K562 (cell line): ENCODE data around the gene LRRK1. TPM values are rescaled to one million over a fixed set of nuclear protein-coding genes. Genes with fewer than 3 reads are reported as not detected.

ENCODE experiments used
- ATF1 ChIP-seq, 2 experiments: fragments of 450-650 bp in 1 of 2; IDR thresholded peaks; 2 replicates each; pipeline ENCODE4 v1.6.1; 2016; ENCODE audit warnings: missing compliant biosample characterization in 1 of 2, missing genetic modification characterization in 1 of 2
- BMI1 ChIP-seq: fragments of 150-350 bp; IDR thresholded peaks from 2 replicates; pipeline ENCODE4 v1.6.1; 2014; ENCODE audit warnings: low read length
- CBFA2T3 ChIP-seq: fragments of 450-650 bp; IDR thresholded peaks from 2 replicates; pipeline ENCODE4 v1.6.1; 2017
- CCAR2 ChIP-seq: fragments of 200-400 bp; formaldehyde crosslinking; IDR thresholded peaks from 2 replicates; pipeline ENCODE4 v1.6.1; 2017; ENCODE audit warnings: mild to moderate bottlenecking, low read depth, low read length
- CGGBP1 ChIP-seq: fragments of 250-450 bp; sonication (Bioruptor Pico); IDR thresholded peaks from 2 replicates; pipeline ENCODE4 v1.9.0; 2021; ENCODE audit warnings: mild to moderate bottlenecking
- CHAMP1 ChIP-seq: fragments of 450-650 bp; IDR thresholded peaks from 2 replicates; pipeline ENCODE4 v1.6.1; 2016; ENCODE audit warnings: mild to moderate bottlenecking
- HSF4 ChIP-seq: fragments of 250-450 bp; sonication (Bioruptor Pico); IDR thresholded peaks from 2 replicates; pipeline ENCODE4 v2.1.2; 2022; ENCODE audit warnings: mild to moderate bottlenecking, moderate library complexity, borderline replicate concordance
- ILK ChIP-seq: fragments of 450-650 bp; IDR thresholded peaks from 2 replicates; pipeline ENCODE4 v1.6.1; 2016; ENCODE audit warnings: missing genetic modification characterization, low read depth, mild to moderate bottlenecking, missing compliant biosample characterization, moderate library complexity, borderline replicate concordance
- MBD1 ChIP-seq: fragments of 250-450 bp; sonication (Bioruptor Pico); IDR thresholded peaks from 2 replicates; pipeline ENCODE4 v1.8.0; 2022; ENCODE audit warnings: inconsistent platforms
- MECOM ChIP-seq: fragments of 250-450 bp; sonication (Bioruptor Pico); IDR thresholded peaks from 2 replicates; pipeline ENCODE4 v1.8.0; 2022; ENCODE audit warnings: inconsistent platforms
- RUNX1 ChIP-seq: sonication (generic); IDR thresholded peaks from 2 replicates; pipeline ENCODE4 v1.6.1; 2016; ENCODE audit warnings: antibody characterized with exemption, low read depth
- SMARCB1 ChIP-seq: IDR thresholded peaks from 2 replicates; pipeline ENCODE4 v1.6.1; 2011; ENCODE audit warnings: improper control_type of control experiment, low read depth; ENCODE audit not compliant: insufficient read length
- SNIP1 ChIP-seq: fragments of 450-650 bp; IDR thresholded peaks from 2 replicates; pipeline ENCODE4 v1.7.1; 2017; ENCODE audit warnings: low read depth, mild to moderate bottlenecking
- ZBTB26 ChIP-seq: fragments of 450-650 bp; formaldehyde crosslinking; IDR thresholded peaks from 2 replicates; pipeline ENCODE4 v1.4.0; 2022; ENCODE audit warnings: missing genetic modification characterization
- ZNF140 ChIP-seq: fragments of 250-450 bp; sonication (Bioruptor Pico); IDR thresholded peaks from 2 replicates; pipeline ENCODE4 v1.8.0; 2021; ENCODE audit warnings: moderate library complexity, mild to moderate bottlenecking, inconsistent platforms
- ZNF143 ChIP-seq: sonication (generic); formaldehyde crosslinking; IDR thresholded peaks from 2 replicates; pipeline ENCODE4 v1.9.0; 2022; ENCODE audit warnings: mild to moderate bottlenecking, missing genetic modification reagents
- ZNF146 ChIP-seq: IDR thresholded peaks from one replicate; pipeline ENCODE4 v1.6.1; 2018; ENCODE audit warnings: missing compliant biosample characterization; ENCODE audit not compliant: unreplicated experiment
- ZNF212 ChIP-seq: fragments of 450-650 bp; formaldehyde crosslinking; IDR thresholded peaks from 2 replicates; pipeline ENCODE4 v1.4.0; 2020; ENCODE audit warnings: mild to moderate bottlenecking
- ZNF253 ChIP-seq: fragments of 250-450 bp; sonication (Bioruptor Pico); conservative IDR thresholded peaks from 2 replicates; pipeline ENCODE4 v1.6.1; 2021; ENCODE audit warnings: mild to moderate bottlenecking
- ZNF561 ChIP-seq: fragments of 450-650 bp; formaldehyde crosslinking; conservative IDR thresholded peaks from 2 replicates; pipeline ENCODE4 v1.4.0; 2020; ENCODE audit warnings: mild to moderate bottlenecking, moderate library complexity
- ZNF584 ChIP-seq: fragments of 200-800 bp; sonication (Bioruptor generic); IDR thresholded peaks from 2 replicates; pipeline ENCODE4 v1.6.1; 2016; ENCODE audit warnings: low read depth, mild to moderate bottlenecking, missing genetic modification characterization, missing compliant biosample characterization
- polyA plus RNA-seq, 8 experiments: library from polyadenylated mRNA; depleted of rRNA in 4 of 8; stranded (reverse) in 5 of 8; unstranded in 3 of 8; fragments of >200 nt; fragmentation: Nextera tagmentation in 2 of 8; fragmentation: Illumina TruSeq in 1 of 8; extraction: Ambion mirVana in 2 of 8; extraction: Trizol in 1 of 8; gene quantifications; 2 replicates each; pipeline versions ENCODE4 v1.2.1 to v1.2.3, GENCODE V29; 2011 to 2014; ENCODE audit warnings: inconsistent platforms in 1 of 8, missing spikeins in 1 of 8
- total RNA-seq, 7 experiments: library from RNA; depleted of rRNA in 6 of 7; stranded (reverse); fragments of >200 nt in 6 of 7; fragmentation: Illumina TruSeq in 2 of 7; extraction: Trizol in 2 of 7; gene quantifications; 2 replicates each; pipeline versions ENCODE4 v1.2.1 to v1.2.3, GENCODE V29; 2011 to 2021; ENCODE audit warnings: low replicate concordance in 1 of 7
- TF ChIP-seq, protein P1 (sequence below): fragments of 250-450 bp; sonication (Bioruptor Pico); IDR thresholded peaks from 2 replicates; pipeline ENCODE4 v1.8.0; 2021; ENCODE audit warnings: moderate library complexity, mild to moderate bottlenecking, inconsistent platforms

Gene LRRK1
- total and polyA plus RNA-seq, 9 of the 15 experiments (the other 6 are each of a cell fraction or from before 2014, with no cell fraction given) = 0.01 to 1.5 (median 0.11) TPM

DNA sequence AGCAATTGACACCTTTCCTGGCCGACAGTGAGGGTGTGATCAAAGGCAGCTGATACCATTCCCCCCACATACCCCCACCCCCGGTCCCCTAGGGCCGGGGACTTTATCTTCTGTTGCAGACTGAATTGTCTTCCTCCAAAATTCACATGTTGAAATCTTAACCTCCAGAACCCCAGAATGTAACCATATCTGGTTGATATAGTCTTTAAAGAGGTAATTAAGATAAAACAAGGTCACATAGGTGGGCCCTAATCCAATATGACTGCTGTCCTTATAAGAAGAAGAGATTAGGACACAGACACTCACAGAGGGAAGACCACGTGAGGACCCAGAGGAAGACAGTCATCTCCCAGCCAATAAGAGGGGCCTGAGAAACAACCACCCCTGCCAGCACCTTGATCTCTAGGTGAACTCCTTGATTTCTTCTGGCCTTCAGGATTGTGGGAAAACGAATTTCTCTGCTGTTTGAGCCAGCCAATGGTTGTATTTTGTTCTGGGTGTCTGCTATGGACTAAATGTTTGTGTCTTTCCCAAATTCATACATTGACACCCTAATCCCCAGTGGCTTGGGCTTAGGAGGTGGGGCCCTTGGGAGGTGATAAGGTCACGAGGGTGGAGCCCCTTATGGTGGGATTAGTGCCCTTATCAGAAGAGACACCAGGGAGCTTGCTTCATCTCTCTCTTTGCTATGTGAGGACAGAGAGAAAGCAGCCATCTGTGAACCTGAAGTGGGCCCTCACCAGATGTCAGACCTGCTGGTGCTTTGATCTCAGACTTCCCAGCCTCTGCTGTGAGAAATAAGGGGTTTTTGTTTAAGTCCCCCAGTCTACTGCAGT, 188.7 kb downstream of the LRRK1 start (continued):
- TF ChIP-seq CHAMP1 = no peak
- no peak for TF ChIP-seq SMARCB1
- TF ChIP-seq ZNF140 (CRISPR knock-in tag) = no peak
- TF ChIP-seq ZNF253 (CRISPR knock-in tag) = no peak
- TF ChIP-seq CCAR2 = no peak
- TF ChIP-seq ZNF143 (CRISPR knock-in tag) = no peak
- no peak for TF ChIP-seq ZBTB26
- TF ChIP-seq CGGBP1 = no peak
- TF ChIP-seq HSF4 = no peak
- no peak for TF ChIP-seq MBD1 (CRISPR knock-in tag)
- TF ChIP-seq MECOM (CRISPR knock-in tag) = no peak
- TF ChIP-seq, protein P1, sequence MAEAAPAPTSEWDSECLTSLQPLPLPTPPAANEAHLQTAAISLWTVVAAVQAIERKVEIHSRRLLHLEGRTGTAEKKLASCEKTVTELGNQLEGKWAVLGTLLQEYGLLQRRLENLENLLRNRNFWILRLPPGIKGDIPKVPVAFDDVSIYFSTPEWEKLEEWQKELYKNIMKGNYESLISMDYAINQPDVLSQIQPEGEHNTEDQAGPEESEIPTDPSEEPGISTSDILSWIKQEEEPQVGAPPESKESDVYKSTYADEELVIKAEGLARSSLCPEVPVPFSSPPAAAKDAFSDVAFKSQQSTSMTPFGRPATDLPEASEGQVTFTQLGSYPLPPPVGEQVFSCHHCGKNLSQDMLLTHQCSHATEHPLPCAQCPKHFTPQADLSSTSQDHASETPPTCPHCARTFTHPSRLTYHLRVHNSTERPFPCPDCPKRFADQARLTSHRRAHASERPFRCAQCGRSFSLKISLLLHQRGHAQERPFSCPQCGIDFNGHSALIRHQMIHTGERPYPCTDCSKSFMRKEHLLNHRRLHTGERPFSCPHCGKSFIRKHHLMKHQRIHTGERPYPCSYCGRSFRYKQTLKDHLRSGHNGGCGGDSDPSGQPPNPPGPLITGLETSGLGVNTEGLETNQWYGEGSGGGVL (CRISPR knock-in tag) = no peak
- TF ChIP-seq ZNF212 = no peak
- no peak for TF ChIP-seq ZNF146 (CRISPR knock-in tag)
- TF ChIP-seq CBFA2T3 = peak; percentile 95
- no peak for TF ChIP-seq SNIP1
- no peak for TF ChIP-seq RUNX1
- no peak for TF ChIP-seq BMI1
- no peak for TF ChIP-seq ZNF584 (CRISPR knock-in tag)
- TF ChIP-seq ILK (tag) = no peak
- no peak for TF ChIP-seq ATF1 (CRISPR knock-in tag; IDR thresholded peaks at IDR 0.05)
- TF ChIP-seq ATF1 (tag; IDR thresholded peaks at IDR 0.05) = no peak
- TF ChIP-seq ZNF561 (CRISPR knock-in tag) = no peak
